ENCODE results near the gene SLC1A3.
A peak's percentile ranks its signal among the peaks of the same experiment; 100 is the strongest.

Gene SLC1A3

DNA sequence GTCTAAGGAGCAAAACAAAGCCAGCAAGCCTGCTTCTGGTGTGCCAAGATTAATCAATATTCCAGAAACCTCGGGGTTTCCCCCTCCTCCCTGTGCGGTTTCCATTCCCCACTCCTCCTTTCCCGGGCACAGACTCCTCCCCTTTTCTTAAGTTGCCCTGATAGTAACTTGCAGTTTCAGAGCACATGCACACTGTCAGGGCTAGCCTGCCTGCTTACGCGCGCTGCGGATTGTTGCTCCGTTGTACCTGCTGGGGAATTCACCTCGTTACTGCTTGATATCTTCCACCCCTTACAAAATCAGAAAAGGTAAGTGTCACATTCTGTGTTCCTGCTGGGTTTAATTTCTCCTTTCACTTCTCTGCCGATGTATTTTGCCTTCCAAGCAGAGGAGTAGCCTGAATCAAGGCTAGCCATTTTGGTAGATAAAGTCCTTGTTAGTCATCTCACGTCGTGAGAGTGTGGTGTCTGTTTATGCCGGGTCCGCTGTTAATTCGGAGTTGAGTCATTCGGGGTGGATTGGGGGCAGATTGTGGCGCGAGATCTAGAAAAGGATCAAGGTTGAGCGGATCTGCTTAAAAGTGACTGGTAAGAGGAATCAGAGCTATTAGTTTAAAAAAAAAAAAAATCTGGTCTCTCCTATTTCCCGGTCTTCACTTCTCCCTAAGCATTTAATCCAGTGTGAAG is at the start of gene SLC1A3:
SLC1A3 (plus strand) TSS at position 179 of the 686 bp plus-strand sequence. CDS start 1,818 bp downstream, outside the sequence.
- no peak within 1 kb of the TSS for H3K27ac ChIP-seq (ENCODE audit: low read length)

DNA sequence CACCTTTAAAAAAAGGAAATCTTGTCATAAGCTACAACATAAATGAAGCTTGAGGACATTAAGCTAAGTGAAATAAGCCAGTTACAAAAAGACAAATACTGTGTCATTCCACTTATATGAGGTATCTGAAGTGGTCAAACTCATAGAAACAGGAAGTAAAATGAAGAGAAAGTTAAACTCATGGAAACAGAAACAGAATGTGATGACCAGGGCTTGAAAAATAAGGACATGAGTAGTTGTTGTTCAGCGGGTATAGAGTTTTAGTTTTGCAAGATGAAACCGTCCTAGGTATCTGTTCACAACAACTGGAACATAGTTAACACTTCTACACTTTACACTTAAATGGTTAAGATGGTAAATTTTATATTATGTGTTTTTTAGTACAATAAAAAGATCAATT is 47.8 kb upstream of the SLC1A3 start:
- H3K79me2 ChIP-seq (ENCODE audit: low read length) = no peaks in the 10 kb centered on the region

More for the DNA sequence above, at the start of gene SLC1A3:
- peak within 1 kb of the TSS; percentile 98 for H3K4me2 ChIP-seq (ENCODE audit: low read length)
- no peaks in the 10 kb centered on the region for H4K20me1 ChIP-seq (ENCODE audit: insufficient read depth, low read length)
- peak within 1 kb of the TSS; percentile 45 for H3K9ac ChIP-seq (ENCODE audit: low read length)
- H3K4me1 ChIP-seq (ENCODE audit: low read length) = peaks cover 4% of the 10 kb centered on the region
- peak within 1 kb of the TSS; percentile 90 for H2AFZ ChIP-seq (ENCODE audit: low read depth, low read length)
- H3K36me3 ChIP-seq (replicated peaks; ENCODE audit: low read depth, low read length) = no peaks in the 10 kb centered on the region
- no peaks in the 10 kb centered on the region for H3K9me3 ChIP-seq (ENCODE audit: insufficient read depth, low read length)
- H3K27me3 ChIP-seq (ENCODE audit: low read depth, low read length) = peaks cover 27% of the 10 kb centered on the region
- no peak for TF ChIP-seq EZH2phosphoT487 (IDR thresholded peaks at IDR 0.05; ENCODE audit: low read depth)
- TF ChIP-seq, protein P1, sequence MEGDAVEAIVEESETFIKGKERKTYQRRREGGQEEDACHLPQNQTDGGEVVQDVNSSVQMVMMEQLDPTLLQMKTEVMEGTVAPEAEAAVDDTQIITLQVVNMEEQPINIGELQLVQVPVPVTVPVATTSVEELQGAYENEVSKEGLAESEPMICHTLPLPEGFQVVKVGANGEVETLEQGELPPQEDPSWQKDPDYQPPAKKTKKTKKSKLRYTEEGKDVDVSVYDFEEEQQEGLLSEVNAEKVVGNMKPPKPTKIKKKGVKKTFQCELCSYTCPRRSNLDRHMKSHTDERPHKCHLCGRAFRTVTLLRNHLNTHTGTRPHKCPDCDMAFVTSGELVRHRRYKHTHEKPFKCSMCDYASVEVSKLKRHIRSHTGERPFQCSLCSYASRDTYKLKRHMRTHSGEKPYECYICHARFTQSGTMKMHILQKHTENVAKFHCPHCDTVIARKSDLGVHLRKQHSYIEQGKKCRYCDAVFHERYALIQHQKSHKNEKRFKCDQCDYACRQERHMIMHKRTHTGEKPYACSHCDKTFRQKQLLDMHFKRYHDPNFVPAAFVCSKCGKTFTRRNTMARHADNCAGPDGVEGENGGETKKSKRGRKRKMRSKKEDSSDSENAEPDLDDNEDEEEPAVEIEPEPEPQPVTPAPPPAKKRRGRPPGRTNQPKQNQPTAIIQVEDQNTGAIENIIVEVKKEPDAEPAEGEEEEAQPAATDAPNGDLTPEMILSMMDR (IDR thresholded peaks at IDR 0.05; ENCODE audit: low read depth, low read length) = no peak
- H3K79me2 ChIP-seq (ENCODE audit: low read length) = no peaks in the 10 kb centered on the region
- H3K4me3 ChIP-seq (ENCODE audit: low read length) = peak within 1 kb of the TSS; percentile 89

DNA sequence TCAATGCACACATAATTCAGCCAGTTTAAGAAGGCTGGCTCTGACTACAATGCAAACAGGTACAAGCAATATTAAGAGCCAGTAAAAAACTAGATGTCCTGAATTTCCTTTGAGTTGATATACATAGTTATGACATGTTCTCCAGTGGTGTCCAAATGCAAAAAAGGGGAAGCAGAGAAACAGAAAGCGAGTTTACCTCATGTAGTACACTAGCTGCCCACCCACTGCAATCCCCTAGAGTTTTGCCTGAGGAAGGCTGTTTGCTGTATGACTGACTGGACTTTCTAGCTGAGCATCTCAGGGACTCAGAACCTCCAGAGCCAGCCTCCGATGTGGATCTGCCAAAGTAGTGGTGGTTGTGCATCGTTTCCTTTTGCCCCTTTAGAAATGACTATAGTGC is 44.8 kb upstream of the SLC1A3 start:
- H3K79me2 ChIP-seq (ENCODE audit: low read length) = no peaks in the 10 kb centered on the region
- no peak overlapping the region for H3K27ac ChIP-seq (ENCODE audit: low read length)
- no peaks in the 10 kb centered on the region for H4K20me1 ChIP-seq (ENCODE audit: insufficient read depth, low read length)
- H3K27me3 ChIP-seq (ENCODE audit: low read depth, low read length) = no peaks in the 10 kb centered on the region
- no peak overlapping the region for H3K9ac ChIP-seq (ENCODE audit: low read length)
- H2AFZ ChIP-seq (ENCODE audit: low read depth, low read length) = no peak overlapping the region
- H3K9me3 ChIP-seq (ENCODE audit: insufficient read depth, low read length) = no peaks in the 10 kb centered on the region
- TF ChIP-seq, protein P1 (IDR thresholded peaks at IDR 0.05; ENCODE audit: low read depth, low read length) = no peak
- no peak for TF ChIP-seq EZH2phosphoT487 (IDR thresholded peaks at IDR 0.05; ENCODE audit: low read depth)
- H3K36me3 ChIP-seq (replicated peaks; ENCODE audit: low read depth, low read length) = no peaks in the 10 kb centered on the region
- H3K4me2 ChIP-seq (ENCODE audit: low read length) = no peak overlapping the region
- H3K4me3 ChIP-seq (ENCODE audit: low read length) = no peak overlapping the region
- no peaks in the 10 kb centered on the region for H3K4me1 ChIP-seq (ENCODE audit: low read length)

More for the DNA sequence above, 47.8 kb upstream of the SLC1A3 start:
- Histone ChIP-seq H3K4me2 (ENCODE audit: low read length) (no peak overlapping the region), H3K36me3 (replicated peaks; ENCODE audit: low read depth, low read length) (no peaks in the 10 kb centered on the region), H4K20me1 (ENCODE audit: insufficient read depth, low read length) (no peaks in the 10 kb centered on the region), H2AFZ (ENCODE audit: low read depth, low read length) (no peak overlapping the region), H3K9ac (ENCODE audit: low read length) (no peak overlapping the region), H3K4me3 (ENCODE audit: low read length) (no peak overlapping the region), H3K4me1 (ENCODE audit: low read length) (no peaks in the 10 kb centered on the region), H3K9me3 (ENCODE audit: insufficient read depth, low read length) (no peaks in the 10 kb centered on the region), H3K27ac (ENCODE audit: low read length) (no peak overlapping the region), H3K27me3 (ENCODE audit: low read depth, low read length) (no peaks in the 10 kb centered on the region)
- TF ChIP-seq, protein P1 (IDR thresholded peaks at IDR 0.05; ENCODE audit: low read depth, low read length) = no peak
- no peak for TF ChIP-seq EZH2phosphoT487 (IDR thresholded peaks at IDR 0.05; ENCODE audit: low read depth)

DNA sequence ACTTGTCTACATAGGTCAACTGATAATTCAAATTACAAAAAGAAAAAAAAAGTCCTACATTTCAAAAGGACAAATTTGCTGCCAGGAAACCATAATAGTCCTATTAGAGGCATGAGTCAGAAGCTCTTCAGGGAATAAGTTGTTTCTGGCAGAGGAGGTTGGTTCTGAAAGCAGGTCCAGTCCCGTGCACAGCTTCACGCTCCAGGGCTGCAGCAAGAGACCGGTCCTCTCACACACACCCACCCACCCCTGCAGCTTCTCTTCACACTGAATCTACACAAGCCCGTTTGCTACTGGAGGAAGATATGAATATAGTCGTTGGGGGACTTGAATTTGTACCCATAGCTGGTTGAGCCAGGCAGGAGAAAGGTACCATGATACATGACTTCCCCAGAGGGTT is 36.9 kb upstream of the SLC1A3 start:
- no peaks in the 10 kb centered on the region for H4K20me1 ChIP-seq (ENCODE audit: insufficient read depth, low read length)
- no peaks in the 10 kb centered on the region for H3K4me1 ChIP-seq (ENCODE audit: low read length)
- H3K27me3 ChIP-seq (ENCODE audit: low read depth, low read length) = no peaks in the 10 kb centered on the region
- no peaks in the 10 kb centered on the region for H3K36me3 ChIP-seq (replicated peaks; ENCODE audit: low read depth, low read length)
- no peak for TF ChIP-seq EZH2phosphoT487 (IDR thresholded peaks at IDR 0.05; ENCODE audit: low read depth)
- TF ChIP-seq, protein P1 (IDR thresholded peaks at IDR 0.05; ENCODE audit: low read depth, low read length) = no peak
- H3K79me2 ChIP-seq (ENCODE audit: low read length) = no peaks in the 10 kb centered on the region
- H3K9ac ChIP-seq (ENCODE audit: low read length) = no peak overlapping the region
- no peak overlapping the region for H3K4me2 ChIP-seq (ENCODE audit: low read length)
- no peak overlapping the region for H3K4me3 ChIP-seq (ENCODE audit: low read length)
- no peak overlapping the region for H2AFZ ChIP-seq (ENCODE audit: low read depth, low read length)
- H3K27ac ChIP-seq (ENCODE audit: low read length) = no peak overlapping the region
- H3K9me3 ChIP-seq (ENCODE audit: insufficient read depth, low read length) = no peaks in the 10 kb centered on the region

All from OCI-LY3 (cell line).